NCI-H510A (cell line): ENCODE data around the gene FPGT.
"Not testable (repeated sequence)": the region's sequence is repeated elsewhere in the genome, so short reads cannot be mapped to it uniquely, and the experiment has no call there.

ENCODE experiments used
- DNase-seq: peaks from one replicate; lab custom pipeline; 2025; lab: John Stamatoyannopoulos, UW

FPGT gene

GRCh38 chr1:74197657-74198552 lies at the start of gene FPGT, which contains the start of gene LRRIQ3:
Gene FPGT, plus strand, starts transcription at chr1:74198242. Its CDS starts 37 bp downstream, at chr1:74198279.
Gene LRRIQ3, minus strand, starts transcription at chr1:74198176. Its CDS starts 14,492 bp downstream, at chr1:74183684.
- DNase-seq: peak; percentile 95

GRCh38 chr1:74160046-74160445 lies 38.0 kb upstream of the FPGT start:
- no peak for DNase-seq

- DNase-seq: no peak
Observed at GRCh38 chr1:74161497-74161896, 36.5 kb upstream of the FPGT start.

GRCh38 chr1:74162333-74162732 lies 35.7 kb upstream of the FPGT start:
- DNase-seq: no peak

GRCh38 chr1:74174423-74174822 lies 23.6 kb upstream of the FPGT start:
- not testable (repeated sequence) for DNase-seq

GRCh38 chr1:74180490-74180889 lies 17.6 kb upstream of the FPGT start:
- no peak for DNase-seq

GRCh38 chr1:74193908-74194307 lies 4.1 kb upstream of the FPGT start:
- no peak for DNase-seq

GRCh38 chr1:74195339-74195738 lies 2.7 kb upstream of the FPGT start:
- DNase-seq: no peak

GRCh38 chr1:74197255-74197654 lies 787 bp upstream of the FPGT start:
- no peak for DNase-seq

GRCh38 chr1:74199504-74199903 lies 1.5 kb downstream of the FPGT start:
- DNase-seq: no peak

GRCh38 chr1:74205266-74205665 lies 7.2 kb downstream of the FPGT start:
- DNase-seq: no peak

GRCh38 chr1:74215229-74215628 lies 17.2 kb downstream of the FPGT start:
- DNase-seq: no peak

GRCh38 chr1:74222701-74223100 lies 24.7 kb downstream of the FPGT start:
- no peak for DNase-seq

GRCh38 chr1:74223453-74223852 lies 25.4 kb downstream of the FPGT start:
- DNase-seq: no peak

GRCh38 chr1:74235153-74235552 lies 37.1 kb downstream of the FPGT start, which contains the start of gene TNNI3K:
Gene TNNI3K, plus strand, starts transcription at chr1:74235387. Its CDS starts 65 bp downstream, at chr1:74235452.
- no peak for DNase-seq

- DNase-seq: no peak
Observed at GRCh38 chr1:74236440-74236839, 38.4 kb downstream of the FPGT start.

- DNase-seq: no peak
Observed at GRCh38 chr1:74237035-74237434, 39.0 kb downstream of the FPGT start.

GRCh38 chr1:74237787-74238186 lies 39.7 kb downstream of the FPGT start:
- DNase-seq: no peak

- no peak for DNase-seq
Observed at GRCh38 chr1:74245168-74245772, 47.2 kb downstream of the FPGT start.

GRCh38 chr1:74246315-74246714 lies 48.3 kb downstream of the FPGT start:
- no peak for DNase-seq

GRCh38 chr1:74247881-74248528 lies 50.0 kb downstream of the FPGT start:
- no peak for DNase-seq

GRCh38 chr1:74253243-74253824 lies 55.3 kb downstream of the FPGT start:
- DNase-seq: not testable (repeated sequence)
